ENCODE data around the gene MCM3. TPM values are rescaled to one million over a fixed set of nuclear protein-coding genes. Genes with fewer than 3 reads are reported as not detected.

The MCM3 gene
- total RNA-seq, 4 donors from 2014 or later = 21.8 to 120 (median 64.7) TPM

DNA sequence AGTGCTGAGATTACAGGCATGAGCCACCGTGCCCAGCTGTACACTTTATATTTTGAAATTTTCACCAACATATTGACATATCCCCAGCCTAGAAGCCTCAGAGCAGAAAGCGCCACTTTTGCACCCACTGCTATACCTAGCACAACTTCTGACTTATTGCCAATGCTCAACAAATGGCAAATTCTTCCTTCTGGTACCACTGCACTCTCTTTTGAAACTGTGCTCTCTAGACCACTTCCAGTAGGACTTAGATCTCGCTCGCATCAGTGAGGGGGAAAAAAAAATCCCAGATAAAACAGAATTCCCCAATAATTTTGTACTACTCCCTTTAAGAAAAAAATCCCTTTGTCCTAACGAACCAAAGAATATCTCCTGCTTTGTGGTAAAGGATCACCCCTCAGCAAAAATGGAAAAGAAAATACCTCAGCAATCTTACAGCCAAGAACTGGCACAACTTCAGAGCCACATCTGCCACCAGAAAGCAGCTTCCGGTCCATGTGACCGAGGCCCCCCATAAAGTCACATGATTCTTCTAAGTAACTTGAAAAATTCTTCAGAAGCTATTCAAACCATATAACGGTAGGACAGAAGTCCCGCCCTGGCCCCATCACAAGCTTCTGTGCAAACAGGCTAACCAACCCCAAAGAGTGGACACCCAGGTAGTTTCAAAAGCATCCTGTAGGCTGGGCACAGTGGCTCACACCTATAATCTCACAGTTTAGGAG lies 21.8 kb downstream of the MCM3 start:
- H3K9me3 ChIP-seq = no peaks in the 10 kb centered on the region
- H3K27me3 ChIP-seq = no peaks in the 10 kb centered on the region
- no peak overlapping the region for H3K4me3 ChIP-seq
- DNase-seq = no peak
- no peak overlapping the region for H3K27ac ChIP-seq
- TF ChIP-seq, protein P1, sequence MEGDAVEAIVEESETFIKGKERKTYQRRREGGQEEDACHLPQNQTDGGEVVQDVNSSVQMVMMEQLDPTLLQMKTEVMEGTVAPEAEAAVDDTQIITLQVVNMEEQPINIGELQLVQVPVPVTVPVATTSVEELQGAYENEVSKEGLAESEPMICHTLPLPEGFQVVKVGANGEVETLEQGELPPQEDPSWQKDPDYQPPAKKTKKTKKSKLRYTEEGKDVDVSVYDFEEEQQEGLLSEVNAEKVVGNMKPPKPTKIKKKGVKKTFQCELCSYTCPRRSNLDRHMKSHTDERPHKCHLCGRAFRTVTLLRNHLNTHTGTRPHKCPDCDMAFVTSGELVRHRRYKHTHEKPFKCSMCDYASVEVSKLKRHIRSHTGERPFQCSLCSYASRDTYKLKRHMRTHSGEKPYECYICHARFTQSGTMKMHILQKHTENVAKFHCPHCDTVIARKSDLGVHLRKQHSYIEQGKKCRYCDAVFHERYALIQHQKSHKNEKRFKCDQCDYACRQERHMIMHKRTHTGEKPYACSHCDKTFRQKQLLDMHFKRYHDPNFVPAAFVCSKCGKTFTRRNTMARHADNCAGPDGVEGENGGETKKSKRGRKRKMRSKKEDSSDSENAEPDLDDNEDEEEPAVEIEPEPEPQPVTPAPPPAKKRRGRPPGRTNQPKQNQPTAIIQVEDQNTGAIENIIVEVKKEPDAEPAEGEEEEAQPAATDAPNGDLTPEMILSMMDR (IDR thresholded peaks at IDR 0.05) = no peak
- no peak for TF ChIP-seq POLR2A (IDR thresholded peaks at IDR 0.05)
- intact Hi-C loops (cut with DNase I; ENCODE audit: low total_unique reads) = no loop called here
- no peaks in the 10 kb centered on the region for H3K36me3 ChIP-seq
- no peaks in the 10 kb centered on the region for H3K4me1 ChIP-seq

DNA sequence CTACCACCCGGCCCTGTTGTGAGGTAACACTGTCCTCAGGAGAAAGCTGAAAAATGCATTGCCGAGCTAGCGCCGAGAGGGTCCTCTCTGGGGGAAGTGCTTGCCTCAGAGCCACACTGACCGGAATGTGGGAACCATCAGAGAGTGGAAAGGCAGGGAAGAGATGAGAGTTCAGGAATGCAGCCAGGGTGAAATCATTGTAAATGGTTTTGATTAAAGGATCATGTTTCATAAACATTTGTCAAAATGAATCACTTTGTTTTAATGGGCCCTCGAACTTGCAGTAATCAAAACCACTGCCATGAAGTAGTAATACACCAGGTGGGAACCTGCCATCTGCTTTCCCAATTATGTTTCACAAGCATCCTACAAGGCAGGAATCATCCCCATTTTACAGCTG lies 23.3 kb downstream of the MCM3 start:
- TF ChIP-seq, protein P1 (IDR thresholded peaks at IDR 0.05) = no peak
- no peak for TF ChIP-seq POLR2A (IDR thresholded peaks at IDR 0.05)
- DNase-seq = no peak
- no peaks in the 10 kb centered on the region for H3K4me1 ChIP-seq
- intact Hi-C loops (cut with DNase I; ENCODE audit: low total_unique reads) = no loop called here
- H3K27ac ChIP-seq = no peak overlapping the region
- no peaks in the 10 kb centered on the region for H3K36me3 ChIP-seq
- H3K27me3 ChIP-seq = no peaks in the 10 kb centered on the region
- H3K4me3 ChIP-seq = no peak overlapping the region
- no peaks in the 10 kb centered on the region for H3K9me3 ChIP-seq

DNA sequence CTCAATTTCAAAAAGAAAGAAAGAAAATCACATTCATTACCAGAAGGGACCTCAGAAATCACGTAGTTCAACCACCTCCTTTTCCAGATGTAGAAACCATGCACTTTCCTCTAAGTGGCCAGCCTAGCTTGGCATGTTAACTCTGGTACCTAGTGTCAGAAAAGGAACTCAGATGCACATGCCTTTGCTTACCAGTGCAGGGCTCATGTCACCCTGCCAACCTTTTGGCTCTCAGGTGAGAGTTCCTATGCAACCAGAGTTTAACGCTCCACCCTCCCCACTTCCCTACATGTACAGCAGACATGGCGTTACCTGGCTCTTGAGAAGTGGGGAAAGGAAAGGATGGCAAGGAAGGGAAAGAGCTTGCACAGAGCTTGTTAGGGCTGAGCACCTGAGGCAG lies 23.9 kb downstream of the MCM3 start:
- Histone ChIP-seq H3K4me3 (no peak overlapping the region), H3K9me3 (no peaks in the 10 kb centered on the region), H3K27ac (no peak overlapping the region), H3K4me1 (no peaks in the 10 kb centered on the region), H3K27me3 (no peaks in the 10 kb centered on the region), H3K36me3 (no peaks in the 10 kb centered on the region)
- TF ChIP-seq, protein P1 (IDR thresholded peaks at IDR 0.05) = no peak
- no peak for TF ChIP-seq POLR2A (IDR thresholded peaks at IDR 0.05)
- intact Hi-C loops (cut with DNase I; ENCODE audit: low total_unique reads) = no loop called here
- DNase-seq = no peak

DNA sequence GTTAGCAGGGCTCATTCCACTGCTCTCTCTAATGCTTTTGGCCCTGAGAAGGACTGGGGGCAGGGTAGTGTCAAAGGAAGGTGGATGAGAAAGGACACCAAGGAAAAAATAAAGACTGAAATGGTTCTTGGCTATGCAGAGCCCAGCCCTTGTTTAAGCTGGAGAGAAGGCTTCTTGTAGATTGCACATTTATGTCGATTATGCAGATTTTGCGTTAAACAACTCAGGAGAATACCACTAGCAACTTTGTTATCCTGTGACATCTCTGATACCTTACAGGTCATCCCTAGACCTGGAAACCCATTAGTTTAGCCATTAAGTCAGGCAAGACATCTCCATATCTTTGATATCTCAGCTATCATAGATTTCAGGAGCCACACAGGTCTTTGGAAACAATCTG lies 29.1 kb downstream of the MCM3 start:
- intact Hi-C loops (cut with DNase I; ENCODE audit: low total_unique reads) = no loop called here
- no peaks in the 10 kb centered on the region for H3K4me1 ChIP-seq

DNA sequence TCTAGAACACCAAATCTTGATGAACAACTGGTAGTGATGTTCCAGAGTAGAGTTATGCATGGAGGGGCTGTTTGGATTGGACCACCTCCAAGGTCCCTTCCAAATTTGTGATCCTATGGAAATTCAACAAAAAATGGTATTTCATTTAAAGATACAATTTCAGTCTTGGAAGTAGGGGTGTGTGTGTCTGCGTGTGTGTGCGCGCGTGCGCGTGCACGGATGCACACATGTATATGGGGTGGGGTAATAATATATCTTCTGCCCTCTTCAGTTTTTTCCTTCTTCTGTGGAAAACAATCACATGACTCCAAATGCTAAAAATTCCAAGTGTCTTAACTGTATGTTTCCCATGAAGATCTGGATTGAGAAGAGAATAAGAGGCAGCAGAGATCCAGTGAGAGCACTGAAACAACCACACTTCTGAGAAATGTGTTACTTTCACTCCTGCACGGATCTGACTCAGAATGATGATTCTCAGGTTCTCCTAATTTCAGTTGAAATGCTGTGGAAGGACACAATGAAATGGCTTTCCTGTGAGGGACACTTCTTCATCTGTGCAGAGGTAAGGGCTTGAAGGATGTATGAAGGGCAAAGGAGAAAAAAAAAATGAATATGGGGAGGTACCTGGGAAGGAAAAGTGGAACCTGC lies 29.7 kb downstream of the MCM3 start:
- H3K27me3 ChIP-seq = no peaks in the 10 kb centered on the region
- TF ChIP-seq, protein P1 (IDR thresholded peaks at IDR 0.05) = no peak
- no peak for TF ChIP-seq POLR2A (IDR thresholded peaks at IDR 0.05)

More for the DNA sequence above, 29.1 kb downstream of the MCM3 start:
- Histone ChIP-seq H3K9me3 (no peaks in the 10 kb centered on the region), H3K27me3 (no peaks in the 10 kb centered on the region), H3K27ac (no peak overlapping the region), H3K36me3 (no peaks in the 10 kb centered on the region), H3K4me3 (no peak overlapping the region)
- DNase-seq = no peak
- TF ChIP-seq POLR2A (IDR thresholded peaks at IDR 0.05) = no peak
- TF ChIP-seq, protein P1 (IDR thresholded peaks at IDR 0.05) = no peak

More for the DNA sequence above, 29.7 kb downstream of the MCM3 start:
- Histone ChIP-seq H3K9me3 (no peaks in the 10 kb centered on the region), H3K4me3 (no peak overlapping the region), H3K4me1 (no peaks in the 10 kb centered on the region), H3K36me3 (no peaks in the 10 kb centered on the region), H3K27ac (no peak overlapping the region)
- intact Hi-C loops (cut with DNase I; ENCODE audit: low total_unique reads) = no loop called here
- no peak for DNase-seq

Data from uterus (tissue), 4 donors.